Loucy (cell line): ENCODE results near the gene VMP1.
A peak's percentile ranks its signal among the peaks of the same experiment; 100 is the strongest.
"Not testable (repeated sequence)": the region's sequence is repeated elsewhere in the genome, so short reads cannot be mapped to it uniquely, and the experiment has no call there.

Experiments
- H2AFZ ChIP-seq: fragments of 200-600 bp; sonication (generic); 2 replicates; pipeline ENCODE4 v1.6.0; 2016; ENCODE audit warnings: antibody characterized with exemption, mild to moderate bottlenecking, low read length, moderate library complexity
- H3F3A ChIP-seq: fragments of 200-600 bp; 2 replicates; pipeline ENCODE4 v1.6.0; 2016; ENCODE audit warnings: antibody characterized with exemption, low read depth, mild to moderate bottlenecking
- H3K27me3 ChIP-seq: fragments of 200-600 bp; sonication (generic); 2 replicates; pipeline ENCODE4 v1.6.1; 2014; ENCODE audit warnings: low read length, mild to moderate bottlenecking; ENCODE audit not compliant: insufficient read depth, poor library complexity, severe bottlenecking
- H3K36me3 ChIP-seq: fragments of 200-600 bp; sonication (generic); 2 replicates; pipeline ENCODE4 v1.6.1; 2016; ENCODE audit warnings: low read length; ENCODE audit not compliant: insufficient read depth
- H3K4me1 ChIP-seq: fragments of 200-600 bp; sonication (generic); 2 replicates; pipeline ENCODE4 v1.5.1; 2014; ENCODE audit warnings: low read length, mild to moderate bottlenecking; ENCODE audit not compliant: insufficient read depth, poor library complexity, severe bottlenecking
- H3K4me2 ChIP-seq: fragments of 200-600 bp; sonication (generic); 2 replicates; pipeline ENCODE4 v1.6.0; 2014; ENCODE audit warnings: antibody characterized with exemption, low read length, low read depth, mild to moderate bottlenecking; ENCODE audit not compliant: poor library complexity, severe bottlenecking
- H3K4me3 ChIP-seq: fragments of 200-600 bp; sonication (generic); 2 replicates; pipeline ENCODE4 v1.5.1; 2014; ENCODE audit warnings: low read length, mild to moderate bottlenecking, mixed read lengths; ENCODE audit not compliant: poor library complexity, severe bottlenecking
- H3K79me2 ChIP-seq: fragments of 200-600 bp; sonication (generic); 2 replicates; pipeline ENCODE4 v1.6.1; 2014; ENCODE audit warnings: low read length; ENCODE audit not compliant: insufficient read depth
- H3K9ac ChIP-seq: fragments of 200-600 bp; sonication (generic); 2 replicates; pipeline ENCODE4 v1.6.0; 2014; ENCODE audit warnings: mild to moderate bottlenecking, low read depth, low read length, moderate library complexity; ENCODE audit not compliant: poor library complexity, severe bottlenecking
- H3K9me2 ChIP-seq: fragments of 200-600 bp; sonication (generic); replicated peaks from 2 replicates; pipeline ENCODE4 v1.6.1; 2016; ENCODE audit warnings: low read depth, low read length, mixed read lengths
- H3K9me3 ChIP-seq: fragments of 200-600 bp; sonication (generic); 2 replicates; pipeline ENCODE4 v1.6.1; 2014; ENCODE audit warnings: mild to moderate bottlenecking, antibody characterized with exemption, low read length, low read depth; ENCODE audit not compliant: insufficient read depth
- H4K20me1 ChIP-seq: fragments of 200-600 bp; sonication (generic); 2 replicates; pipeline ENCODE4 v1.6.0; 2014; ENCODE audit warnings: antibody characterized with exemption, low read length, mild to moderate bottlenecking; ENCODE audit not compliant: insufficient read depth, poor library complexity, severe bottlenecking
- CTCF ChIP-seq: fragments of 200-600 bp; sonication (generic); conservative IDR thresholded peaks from 2 replicates; pipeline ENCODE4 v1.5.1; 2014; ENCODE audit warnings: mild to moderate bottlenecking, antibody characterized with exemption, low read length
- EZH2phosphoT487 ChIP-seq: fragments of 200-600 bp; IDR thresholded peaks from 2 replicates; pipeline ENCODE4 v1.6.1; 2018; ENCODE audit warnings: antibody characterized with exemption, mild to moderate bottlenecking, moderate library complexity, borderline replicate concordance

The VMP1 gene

GRCh38 chr17:59786536-59787319 lies 79.3 kb downstream of the VMP1 start:
- Histone ChIP-seq H3K9me3 (no peaks in the 10 kb centered on the region), H3K9me2 (no peaks in the 10 kb centered on the region), H3K79me2 (no peaks in the 10 kb centered on the region; the same call in 1 of the 2 replicates), H2AFZ (no peak overlapping the region), H3K36me3 (no peaks in the 10 kb centered on the region; the same call in 1 of the 2 replicates), H3K27me3 (no peaks in the 10 kb centered on the region), H3K4me1 (peaks cover 54% of the 10 kb centered on the region), H3K9ac (peak overlapping the region; percentile 81), H4K20me1 (no peaks in the 10 kb centered on the region), H3K4me2 (peak overlapping the region; percentile 77), H3F3A (peaks cover 22% of the 10 kb centered on the region), H3K4me3 (peak overlapping the region; percentile 64)
- no peak for TF ChIP-seq EZH2phosphoT487
- TF ChIP-seq CTCF, result no peak

GRCh38 chr17:59789849-59790248 lies 82.4 kb downstream of the VMP1 start:
- H3K9me2 ChIP-seq, H4K20me1 ChIP-seq, H3K4me2 ChIP-seq, H3K4me3 ChIP-seq, H3K9me3 ChIP-seq, H3K79me2 ChIP-seq, H3K27me3 ChIP-seq, H3K36me3 ChIP-seq, H3K9ac ChIP-seq, H2AFZ ChIP-seq: not testable (repeated sequence)
- Histone ChIP-seq H3K4me1 (peaks cover 33% of the 10 kb centered on the region), H3F3A (peaks cover 12% of the 10 kb centered on the region; the same call in 1 of the 2 replicates)

DNA sequence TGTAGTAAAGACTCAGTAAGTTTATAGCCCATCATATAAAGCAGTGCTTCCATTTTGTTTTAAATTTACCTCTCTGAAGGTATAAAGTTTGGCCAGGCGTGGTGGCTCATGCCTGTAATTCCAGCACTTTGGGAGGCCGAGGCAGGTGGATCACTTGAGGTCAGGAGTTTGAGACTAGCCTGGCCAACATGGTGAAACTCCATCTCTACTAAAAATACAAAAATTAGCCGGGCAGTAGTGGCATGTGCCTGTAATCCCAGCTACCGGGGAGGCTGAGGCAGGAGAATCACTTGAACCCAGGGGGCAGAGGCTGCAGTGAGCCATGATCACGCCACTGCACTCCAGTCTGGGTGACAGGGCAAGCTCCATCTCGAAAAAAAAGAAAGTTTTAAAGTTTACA lies 83.0 kb downstream of the VMP1 start:
- H3K9ac ChIP-seq, H2AFZ ChIP-seq, H3K27me3 ChIP-seq, H3K36me3 ChIP-seq, H4K20me1 ChIP-seq, H3K79me2 ChIP-seq, H3K4me2 ChIP-seq, H3K9me3 ChIP-seq, H3K4me3 ChIP-seq, H3K9me2 ChIP-seq: not testable (repeated sequence)
- peaks cover 28% of the 10 kb centered on the region for H3K4me1 ChIP-seq
- H3F3A ChIP-seq, result peaks cover 12% of the 10 kb centered on the region; the same call in 1 of the 2 replicates

GRCh38 chr17:59790910-59791309 lies 83.5 kb downstream of the VMP1 start:
- TF ChIP-seq EZH2phosphoT487 (no peak), CTCF (no peak)
- Histone ChIP-seq H3K9me2 (no peaks in the 10 kb centered on the region), H3K9me3 (no peaks in the 10 kb centered on the region), H3K79me2 (no peaks in the 10 kb centered on the region; the same call in 1 of the 2 replicates), H3K4me3 (no peak overlapping the region), H3K9ac (no peak overlapping the region), H3K27me3 (no peaks in the 10 kb centered on the region), H2AFZ (no peak overlapping the region), H3F3A (peaks cover 12% of the 10 kb centered on the region; the same call in 1 of the 2 replicates), H3K4me1 (peaks cover 23% of the 10 kb centered on the region), H3K36me3 (no peaks in the 10 kb centered on the region; the same call in 1 of the 2 replicates), H4K20me1 (no peaks in the 10 kb centered on the region), H3K4me2 (no peak overlapping the region)
